Panc1 (cell line): ENCODE results near the gene CD6. TPM values are rescaled to one million over a fixed set of nuclear protein-coding genes. Genes with fewer than 3 reads are reported as not detected.

Experiments
- ATAC-seq: fragments of 200-7000 bp; cut with Tn5 transposase; 2 replicates; pipeline ENCODE4 v1.9.1; 2020; ENCODE audit warnings: mild to moderate bottlenecking, moderate library complexity
- BruUV-seq: library from RNA; stranded (reverse); fragments of 400-500 nt; replicated peaks from 2 replicates; lab custom pipeline; 2021; lab: Mats Ljungman, UMichigan
- CTCF ChIA-PET: fragments of 300-600 bp; sonication (Branson Sonifier 250); formaldehyde crosslinking; loops from one replicate; lab custom pipeline; 2022; ENCODE audit warnings: antibody characterized with exemption; lab: Charles Lee
- POLR2A ChIA-PET: fragments of 300-600 bp; sonication (Branson Sonifier 250); formaldehyde crosslinking; loops from one replicate; lab custom pipeline; 2022; ENCODE audit warnings: antibody characterized with exemption; lab: Charles Lee
- DNase-seq: peaks from one replicate; pipeline ENCODE4 v3.0.0-alpha.2; 2010; ENCODE audit warnings: low read depth, low spot score
- H3K27ac ChIP-seq: 2 replicates; pipeline ENCODE4 v1.5.1; 2011; ENCODE audit warnings: mild to moderate bottlenecking, low read length, inconsistent platforms
- H3K27me3 ChIP-seq: fragments of 200-500 bp; sonication (Bioruptor generic); 2 replicates; pipeline ENCODE4 v1.6.0; 2014; ENCODE audit warnings: low read length, inconsistent platforms; ENCODE audit not compliant: control insufficient read depth, insufficient read depth
- H3K36me3 ChIP-seq: fragments of 200-500 bp; sonication (Bioruptor generic); 2 replicates; pipeline ENCODE4 v1.5.1; 2014; ENCODE audit warnings: inconsistent platforms, mild to moderate bottlenecking, low read length, moderate library complexity; ENCODE audit not compliant: control insufficient read depth, insufficient read depth
- H3K4me1 ChIP-seq: 2 replicates; pipeline ENCODE4 v1.5.1; 2011; ENCODE audit warnings: inconsistent platforms, mild to moderate bottlenecking, low read length, moderate library complexity; ENCODE audit not compliant: control insufficient read depth, insufficient read depth
- H3K4me3 ChIP-seq, 2 experiments: 2 replicates each; pipeline ENCODE4 v1.5.1; 2011 to 2012; ENCODE audit warnings: low read depth in 2 of 2, low read length in 2 of 2, mild to moderate bottlenecking in 2 of 2, inconsistent platforms in 1 of 2, moderate library complexity in 1 of 2
- H3K9me3 ChIP-seq: fragments of 200-500 bp; sonication (Bioruptor generic); 2 replicates; pipeline ENCODE4 v1.5.1; 2014; ENCODE audit warnings: low read depth, mild to moderate bottlenecking, inconsistent platforms, low read length, moderate library complexity; ENCODE audit not compliant: control insufficient read depth, insufficient read depth
- POLR2AphosphoS5 ChIP-seq: IDR thresholded peaks from 2 replicates; pipeline ENCODE4 v1.6.1; 2012; ENCODE audit warnings: mild to moderate bottlenecking, low read depth, low read length, moderate library complexity
- SIN3A ChIP-seq: IDR thresholded peaks from 2 replicates; pipeline ENCODE4 v1.6.1; 2012; ENCODE audit warnings: low read depth, mild to moderate bottlenecking, low read length, moderate library complexity, borderline replicate concordance; ENCODE audit not compliant: insufficient read depth
- TCF7L2 ChIP-seq: IDR thresholded peaks from 2 replicates; pipeline ENCODE4 v1.6.1; 2011; ENCODE audit warnings: mild to moderate bottlenecking, low read depth, low read length, inconsistent platforms
- in situ Hi-C: cut with HindIII; loops from 2 replicates; pipeline ENCODE4 v1.10.0; 2016; ENCODE audit warnings: low sequenced_read_pairs, low pct_unique_long_range_greater_than_20kb
- intact Hi-C: fragments of 100-400 bp; cut with micrococcal nuclease; formaldehyde crosslinking; loops from one replicate; pipeline ENCODE4 v1.10.0; 2022; ENCODE audit not compliant: unreplicated experiment
- total RNA-seq: library from RNA; stranded (reverse); gene quantifications from one replicate; pipeline ENCODE4 v1.2.1, GENCODE V29; 2021; ENCODE audit not compliant: unreplicated experiment
- TF ChIP-seq, protein P1 (sequence below), 2 experiments: IDR thresholded peaks; 2 replicates each; pipeline ENCODE4 v1.6.1; 2011 to 2012; ENCODE audit warnings: low read depth in 2 of 2, control low read depth in 1 of 2, low read length in 1 of 2, mild to moderate bottlenecking in 1 of 2, moderate library complexity in 1 of 2; ENCODE audit not compliant: insufficient read depth in 1 of 2
- TF ChIP-seq, protein P2 (sequence below): fragments of 450-650 bp; IDR thresholded peaks from 2 replicates; pipeline ENCODE4 v1.5.1; 2017; ENCODE audit warnings: mild to moderate bottlenecking

Gene CD6
- total RNA-seq, 1 experiment from 2014 or later = 1.1 TPM

DNA sequence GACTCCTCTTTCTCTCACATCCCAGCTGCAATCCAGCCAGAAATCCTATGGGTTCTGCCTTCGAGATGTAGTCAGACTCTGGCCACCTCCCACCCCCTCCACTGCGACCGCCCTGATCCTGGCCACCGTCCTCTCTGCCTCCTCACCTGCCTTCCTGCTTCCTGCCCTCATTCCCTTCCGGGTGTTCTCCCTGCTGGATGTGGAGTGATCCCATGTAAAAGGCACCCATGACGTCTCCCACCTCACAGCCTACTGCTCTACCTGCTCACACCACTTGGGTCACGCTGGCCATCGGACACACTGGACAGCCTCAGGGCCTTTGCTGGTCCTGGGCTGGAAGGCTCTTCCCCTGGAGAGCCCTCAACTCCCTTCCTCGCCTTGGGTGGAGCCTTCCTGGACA, 97.1 kb downstream of the CD6 start:
- no peak for DNase-seq
- ChIA-PET CTCF (no interaction called here), POLR2A (no interaction called here)
- no peaks in the 10 kb centered on the region for H3K4me1 ChIP-seq
- H3K27ac ChIP-seq = no peak overlapping the region
- TF ChIP-seq, protein P1, sequence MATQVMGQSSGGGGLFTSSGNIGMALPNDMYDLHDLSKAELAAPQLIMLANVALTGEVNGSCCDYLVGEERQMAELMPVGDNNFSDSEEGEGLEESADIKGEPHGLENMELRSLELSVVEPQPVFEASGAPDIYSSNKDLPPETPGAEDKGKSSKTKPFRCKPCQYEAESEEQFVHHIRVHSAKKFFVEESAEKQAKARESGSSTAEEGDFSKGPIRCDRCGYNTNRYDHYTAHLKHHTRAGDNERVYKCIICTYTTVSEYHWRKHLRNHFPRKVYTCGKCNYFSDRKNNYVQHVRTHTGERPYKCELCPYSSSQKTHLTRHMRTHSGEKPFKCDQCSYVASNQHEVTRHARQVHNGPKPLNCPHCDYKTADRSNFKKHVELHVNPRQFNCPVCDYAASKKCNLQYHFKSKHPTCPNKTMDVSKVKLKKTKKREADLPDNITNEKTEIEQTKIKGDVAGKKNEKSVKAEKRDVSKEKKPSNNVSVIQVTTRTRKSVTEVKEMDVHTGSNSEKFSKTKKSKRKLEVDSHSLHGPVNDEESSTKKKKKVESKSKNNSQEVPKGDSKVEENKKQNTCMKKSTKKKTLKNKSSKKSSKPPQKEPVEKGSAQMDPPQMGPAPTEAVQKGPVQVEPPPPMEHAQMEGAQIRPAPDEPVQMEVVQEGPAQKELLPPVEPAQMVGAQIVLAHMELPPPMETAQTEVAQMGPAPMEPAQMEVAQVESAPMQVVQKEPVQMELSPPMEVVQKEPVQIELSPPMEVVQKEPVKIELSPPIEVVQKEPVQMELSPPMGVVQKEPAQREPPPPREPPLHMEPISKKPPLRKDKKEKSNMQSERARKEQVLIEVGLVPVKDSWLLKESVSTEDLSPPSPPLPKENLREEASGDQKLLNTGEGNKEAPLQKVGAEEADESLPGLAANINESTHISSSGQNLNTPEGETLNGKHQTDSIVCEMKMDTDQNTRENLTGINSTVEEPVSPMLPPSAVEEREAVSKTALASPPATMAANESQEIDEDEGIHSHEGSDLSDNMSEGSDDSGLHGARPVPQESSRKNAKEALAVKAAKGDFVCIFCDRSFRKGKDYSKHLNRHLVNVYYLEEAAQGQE (IDR thresholded peaks at IDR 0.05; ENCODE audit: insufficient read depth in 1 of 2, low read depth in 2 of 2, low read length in 1 of 2) = no peak
- TF ChIP-seq SIN3A = no peak
- TF ChIP-seq, protein P2, sequence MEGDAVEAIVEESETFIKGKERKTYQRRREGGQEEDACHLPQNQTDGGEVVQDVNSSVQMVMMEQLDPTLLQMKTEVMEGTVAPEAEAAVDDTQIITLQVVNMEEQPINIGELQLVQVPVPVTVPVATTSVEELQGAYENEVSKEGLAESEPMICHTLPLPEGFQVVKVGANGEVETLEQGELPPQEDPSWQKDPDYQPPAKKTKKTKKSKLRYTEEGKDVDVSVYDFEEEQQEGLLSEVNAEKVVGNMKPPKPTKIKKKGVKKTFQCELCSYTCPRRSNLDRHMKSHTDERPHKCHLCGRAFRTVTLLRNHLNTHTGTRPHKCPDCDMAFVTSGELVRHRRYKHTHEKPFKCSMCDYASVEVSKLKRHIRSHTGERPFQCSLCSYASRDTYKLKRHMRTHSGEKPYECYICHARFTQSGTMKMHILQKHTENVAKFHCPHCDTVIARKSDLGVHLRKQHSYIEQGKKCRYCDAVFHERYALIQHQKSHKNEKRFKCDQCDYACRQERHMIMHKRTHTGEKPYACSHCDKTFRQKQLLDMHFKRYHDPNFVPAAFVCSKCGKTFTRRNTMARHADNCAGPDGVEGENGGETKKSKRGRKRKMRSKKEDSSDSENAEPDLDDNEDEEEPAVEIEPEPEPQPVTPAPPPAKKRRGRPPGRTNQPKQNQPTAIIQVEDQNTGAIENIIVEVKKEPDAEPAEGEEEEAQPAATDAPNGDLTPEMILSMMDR = no peak
- no peak for TF ChIP-seq TCF7L2
- TF ChIP-seq POLR2AphosphoS5 = no peak
- in situ Hi-C loops (no loop called here), intact Hi-C loops (no loop called here)
- no peaks in the 10 kb centered on the region for H3K36me3 ChIP-seq
- no peaks in the 10 kb centered on the region for H3K9me3 ChIP-seq
- no peak for ATAC-seq
- no peak overlapping the region for H3K4me3 ChIP-seq
- no TSS peak for BruUV-seq
- no peaks in the 10 kb centered on the region for H3K27me3 ChIP-seq

DNA sequence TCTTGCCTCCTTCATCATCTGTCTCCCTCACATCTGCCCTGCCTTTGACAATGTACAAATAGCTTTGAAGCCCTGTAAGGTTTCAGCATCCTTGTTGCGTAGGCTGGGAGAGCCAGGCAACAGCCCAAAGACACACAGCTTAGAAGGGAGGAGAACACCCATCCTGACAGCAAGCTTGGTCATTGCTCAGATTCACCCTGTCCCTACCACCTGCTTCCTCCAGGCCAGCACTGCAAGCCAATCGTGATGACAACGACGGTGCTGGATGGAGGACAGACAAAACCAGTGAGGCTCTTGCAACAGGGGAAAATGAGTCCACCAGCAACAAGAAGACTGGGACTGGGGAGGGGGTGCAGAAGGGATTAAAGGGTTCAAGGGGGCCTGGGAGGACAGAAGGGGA, 97.9 kb downstream of the CD6 start:
- in situ Hi-C loops = no loop called here
- Histone ChIP-seq H3K4me3 (no peak overlapping the region), H3K36me3 (no peaks in the 10 kb centered on the region), H3K9me3 (no peaks in the 10 kb centered on the region), H3K4me1 (no peaks in the 10 kb centered on the region), H3K27ac (no peak overlapping the region), H3K27me3 (no peaks in the 10 kb centered on the region)
- TF ChIP-seq POLR2AphosphoS5 = no peak
- TF ChIP-seq, protein P2 = no peak
- no peak for TF ChIP-seq TCF7L2
- TF ChIP-seq, protein P1 (IDR thresholded peaks at IDR 0.05; ENCODE audit: insufficient read depth in 1 of 2, low read depth in 2 of 2, low read length in 1 of 2) = no peak
- TF ChIP-seq SIN3A = no peak
- BruUV-seq = no TSS peak
- intact Hi-C loops = no loop called here
- ChIA-PET CTCF (no interaction called here), POLR2A (no interaction called here)
- ATAC-seq (no peak), DNase-seq (no peak)

Other genes with a start within 250 kb of the CD6 start
- not detected for gene MS4A18, start 247.0 kb upstream of the CD6 start, total RNA-seq
- gene MS4A15, start 214.8 kb upstream of the CD6 start, total RNA-seq = not detected
- gene MS4A10, start 186.3 kb upstream of the CD6 start, total RNA-seq = not detected
- gene CCDC86, start 129.6 kb upstream of the CD6 start, total RNA-seq = 70.2 TPM
- not detected for gene PTGDR2, start 115.7 kb upstream of the CD6 start, total RNA-seq
- not detected for gene ZP1, start 104.1 kb upstream of the CD6 start, total RNA-seq
- 149 TPM for gene PRPF19, start 65.1 kb upstream of the CD6 start, total RNA-seq
- 91.8 TPM for gene TMEM109, start 57.5 kb upstream of the CD6 start, total RNA-seq
- 154 TPM for gene TMEM132A, start 47.2 kb upstream of the CD6 start, total RNA-seq
- 8.7 TPM for gene SLC15A3, start 19.5 kb upstream of the CD6 start, total RNA-seq
- 0.28 TPM for gene CD5, start 130.8 kb downstream of the CD6 start, total RNA-seq
- 24.0 TPM for gene VPS37C, start 189.7 kb downstream of the CD6 start, total RNA-seq
- not detected for gene PGA3, start 231.8 kb downstream of the CD6 start, total RNA-seq